ENCODE data around the gene SEPTIN11.

Gene SEPTIN11

DNA sequence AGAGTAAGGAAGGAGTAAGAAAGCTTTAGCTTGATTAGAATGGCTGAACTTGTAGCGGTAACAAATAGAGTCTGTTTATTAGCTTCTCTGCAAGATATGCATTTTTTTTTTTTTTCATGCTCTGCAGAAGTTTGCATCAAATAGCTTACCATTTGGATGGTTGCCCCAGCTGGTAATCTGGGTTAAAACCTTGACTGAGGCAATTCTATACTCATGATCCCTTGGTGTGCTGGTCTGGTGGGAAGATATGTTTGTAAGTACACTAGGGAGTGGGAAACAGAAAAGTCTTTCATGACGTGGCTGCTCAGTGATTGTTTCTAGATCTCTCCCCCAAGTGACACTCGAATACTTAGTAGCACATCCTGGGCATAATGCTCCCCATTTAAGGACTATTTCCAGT lies 32.1 kb downstream of the SEPTIN11 start:
- no peak for DNase-seq

DNA sequence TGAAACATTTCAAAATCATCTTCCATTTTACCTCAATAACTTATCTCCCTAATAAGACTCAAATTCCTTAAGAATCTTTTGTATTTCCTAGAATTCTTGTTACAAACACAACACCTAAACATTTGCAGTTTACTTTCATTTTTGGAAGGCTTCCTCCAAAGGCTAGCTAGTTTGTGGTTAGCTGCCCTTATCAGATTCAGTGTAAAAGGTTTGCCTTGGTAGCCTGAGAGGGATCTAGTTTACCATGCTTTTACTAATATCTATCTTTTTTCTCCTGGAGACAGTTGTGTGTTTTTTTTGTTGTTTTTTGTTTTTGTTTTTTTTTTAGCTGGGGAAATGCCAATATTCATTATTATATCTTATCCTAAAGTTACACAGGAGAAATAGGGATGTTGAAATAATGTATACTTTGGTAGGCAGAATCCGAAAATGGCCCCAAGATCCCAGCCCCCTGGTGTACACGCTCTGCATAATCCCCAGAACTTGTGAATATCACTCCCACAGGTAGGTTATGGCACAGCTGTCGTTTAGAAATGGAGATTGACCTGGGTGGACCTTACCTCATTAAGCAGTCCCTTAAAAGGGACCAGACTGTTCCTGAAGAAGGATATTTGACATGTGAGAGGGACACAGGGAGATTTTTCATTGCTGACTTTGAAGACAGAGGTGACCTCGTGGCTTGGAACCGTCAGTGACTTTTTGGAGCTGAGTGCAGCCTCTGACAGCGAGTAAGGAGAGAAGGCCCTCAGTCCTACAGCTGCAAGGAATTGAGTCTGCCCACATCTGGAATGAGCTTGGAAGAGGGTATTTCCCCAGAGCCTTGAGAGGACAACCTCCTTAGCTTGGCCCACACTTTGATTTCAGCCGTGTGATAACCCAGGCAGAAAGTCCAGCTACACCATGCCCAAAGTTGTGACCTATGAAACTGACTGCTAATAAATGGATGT lies 33.4 kb downstream of the SEPTIN11 start:
- DNase-seq, result no peak

DNA sequence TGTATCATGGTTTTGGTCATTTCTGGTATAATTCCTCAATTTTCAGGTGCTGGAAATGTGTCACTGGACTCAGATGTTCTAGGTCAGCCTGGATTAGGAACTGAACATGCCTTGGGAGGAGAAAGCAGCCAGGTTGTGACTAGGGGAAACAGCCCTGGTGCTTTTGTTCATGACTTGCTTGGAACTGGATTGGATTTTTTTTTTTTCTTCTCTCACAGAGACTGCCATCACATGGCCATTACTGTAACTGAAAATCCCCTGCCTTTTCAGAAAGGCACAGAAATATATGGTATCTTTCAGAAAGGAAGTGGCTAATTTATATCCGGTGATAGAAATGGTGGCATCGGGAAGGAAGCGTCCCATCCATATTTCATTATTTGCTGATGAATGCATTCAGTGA lies 34.6 kb downstream of the SEPTIN11 start:
- no peak for DNase-seq

DNA sequence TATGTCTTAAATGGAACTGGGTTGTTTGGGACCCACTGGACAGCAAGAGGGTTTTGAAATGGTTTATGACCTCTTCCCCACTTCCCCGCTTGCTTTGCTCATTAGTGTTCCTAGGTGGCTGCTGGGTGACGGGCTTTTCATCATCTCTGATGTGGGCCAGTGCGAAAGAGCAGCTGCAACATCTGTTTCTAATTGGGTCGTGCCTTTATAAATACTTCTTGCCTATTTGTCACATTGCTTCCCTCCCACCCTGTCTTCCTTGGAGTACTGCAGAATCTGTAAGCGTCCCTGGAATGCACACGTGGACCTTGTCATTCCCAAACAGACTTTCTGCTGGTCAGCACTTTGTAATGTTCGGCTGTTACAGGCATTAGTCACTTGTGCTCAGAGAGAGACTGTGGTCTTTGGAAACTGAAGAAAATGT lies 35.2 kb downstream of the SEPTIN11 start:
- no peak for DNase-seq

DNA sequence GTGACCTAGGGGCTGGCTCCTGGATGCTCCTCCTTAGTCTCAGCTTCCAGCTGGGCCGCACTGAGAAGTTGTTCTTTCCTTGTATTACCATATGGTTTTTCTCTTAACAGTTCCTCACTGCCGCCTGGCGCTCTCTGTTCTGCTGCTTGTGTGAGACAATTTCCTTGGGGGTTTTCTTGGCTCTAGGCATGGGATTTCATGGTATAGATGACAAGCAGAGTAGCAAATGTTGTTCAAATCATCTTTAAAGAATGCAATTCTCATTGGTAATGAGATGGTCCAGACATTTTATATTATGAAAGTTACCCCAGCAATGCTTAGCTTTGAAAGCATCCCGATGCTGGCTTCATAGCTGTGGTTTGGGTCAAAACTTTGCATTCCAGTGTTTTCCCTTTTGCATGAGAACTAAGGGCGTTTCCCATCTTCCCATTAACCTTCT lies 37.6 kb downstream of the SEPTIN11 start:
- no peak for DNase-seq

DNA sequence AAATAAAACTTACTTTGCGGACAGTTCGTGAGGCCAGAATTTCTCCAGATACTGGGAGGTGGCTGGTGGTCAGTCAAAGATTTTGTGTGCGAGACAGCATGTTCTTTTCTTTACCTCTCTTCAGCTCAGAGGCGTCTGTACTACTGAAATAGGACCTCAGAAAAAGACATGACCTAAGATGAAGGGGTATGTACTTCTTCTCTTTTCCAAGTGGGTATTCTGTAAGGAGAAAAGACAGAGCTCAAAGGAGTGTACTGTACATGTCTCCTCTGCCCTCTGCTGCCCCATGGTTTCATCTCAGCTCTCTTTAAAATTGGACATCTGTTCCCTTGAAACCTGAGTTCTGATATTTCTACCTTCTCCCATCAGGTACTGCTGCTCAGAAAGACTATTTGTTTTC lies 38.1 kb downstream of the SEPTIN11 start:
- DNase-seq, result no peak

DNA sequence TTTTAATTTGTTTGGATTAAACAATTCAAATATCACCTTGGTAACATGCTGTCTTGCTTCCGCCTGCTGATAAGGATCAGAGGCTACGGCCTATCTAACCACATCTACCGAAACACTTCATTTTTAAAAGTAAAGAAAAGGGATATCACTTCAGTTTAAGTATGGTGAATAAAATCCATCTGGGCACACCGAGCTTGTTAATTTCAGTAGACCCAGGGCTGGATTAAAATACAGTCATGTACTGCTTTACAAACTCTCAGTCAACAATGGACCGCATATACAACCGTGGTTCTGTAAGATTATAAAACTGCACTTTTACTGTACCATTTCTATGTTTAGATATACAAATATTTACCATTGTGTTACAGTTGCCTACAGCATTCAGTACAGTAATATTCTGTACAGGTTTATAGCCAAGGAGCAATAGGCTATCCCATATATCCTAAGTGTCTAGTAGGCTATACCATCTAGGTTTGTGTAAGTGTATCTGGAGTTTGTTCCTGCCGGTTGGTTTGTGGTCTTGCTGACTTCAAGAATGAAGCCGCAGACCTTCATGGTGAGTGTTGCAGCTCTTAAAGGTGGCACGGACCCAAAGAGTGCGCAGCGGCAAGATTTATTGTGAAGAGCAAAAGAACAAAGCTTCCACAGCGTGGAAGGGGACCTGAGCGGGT lies 40.0 kb downstream of the SEPTIN11 start:
- peak; percentile 34 to 46 for DNase-seq

DNA sequence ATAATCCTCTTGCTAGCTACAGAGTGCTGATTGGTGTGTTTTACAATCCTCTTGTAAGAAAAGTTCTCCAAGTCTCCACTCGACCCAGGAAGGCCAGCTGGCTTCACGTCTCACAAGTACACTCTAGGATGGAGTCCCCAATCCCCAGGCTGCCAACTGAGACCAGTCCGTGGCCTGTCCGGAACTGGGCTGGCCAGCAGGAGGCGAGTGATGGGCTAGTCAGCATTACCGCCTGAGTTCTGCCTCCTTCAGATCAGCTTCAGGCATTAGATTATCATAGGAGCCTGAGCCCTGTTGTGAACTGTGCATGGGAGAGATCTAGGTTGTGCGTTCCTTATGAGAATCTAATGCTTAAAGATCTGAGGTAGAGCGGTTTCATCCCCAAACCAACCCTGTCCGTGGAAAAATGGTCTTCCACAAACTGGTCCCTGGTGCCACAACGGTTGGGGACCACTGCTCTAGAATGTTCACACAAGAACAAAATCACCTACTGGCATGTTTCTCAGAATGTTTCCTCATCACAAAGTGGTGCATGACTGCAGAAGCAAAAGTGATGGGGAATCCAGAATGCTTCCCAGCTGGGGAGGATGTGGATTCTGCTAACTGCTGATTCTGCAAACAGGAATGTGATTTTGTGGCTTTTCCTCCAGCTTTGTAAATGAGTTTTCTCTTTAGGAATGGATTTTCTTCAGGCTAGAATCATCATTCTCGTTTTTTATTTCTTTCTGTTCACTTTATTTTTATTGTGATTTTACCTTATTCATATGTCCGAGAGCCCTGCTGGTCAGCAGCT lies 40.9 kb downstream of the SEPTIN11 start:
- no peak for DNase-seq

DNA sequence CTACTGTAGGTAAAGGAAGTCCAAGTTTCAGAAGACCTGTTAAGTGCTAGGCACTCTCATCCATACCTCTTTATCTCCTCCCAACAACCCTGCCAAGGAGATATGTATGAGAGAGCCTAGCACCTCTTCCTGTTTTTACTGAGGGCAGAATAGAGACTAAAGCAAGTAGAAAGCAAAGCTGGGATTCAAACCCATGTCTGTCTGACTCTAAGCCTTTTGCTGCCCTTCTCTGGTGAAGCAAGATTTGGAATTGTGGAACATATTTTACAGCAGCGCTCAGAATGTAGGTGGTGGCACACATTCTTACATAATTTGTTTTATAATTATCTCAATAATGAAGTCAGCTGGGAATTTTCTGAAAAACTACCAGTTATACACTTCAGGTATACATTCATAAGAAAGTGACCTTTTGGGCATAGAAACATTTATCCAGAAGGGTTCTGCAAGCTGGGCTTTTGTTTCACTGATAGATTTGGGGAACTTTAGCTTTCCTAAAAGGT lies 41.7 kb downstream of the SEPTIN11 start:
- no peak for DNase-seq

DNA sequence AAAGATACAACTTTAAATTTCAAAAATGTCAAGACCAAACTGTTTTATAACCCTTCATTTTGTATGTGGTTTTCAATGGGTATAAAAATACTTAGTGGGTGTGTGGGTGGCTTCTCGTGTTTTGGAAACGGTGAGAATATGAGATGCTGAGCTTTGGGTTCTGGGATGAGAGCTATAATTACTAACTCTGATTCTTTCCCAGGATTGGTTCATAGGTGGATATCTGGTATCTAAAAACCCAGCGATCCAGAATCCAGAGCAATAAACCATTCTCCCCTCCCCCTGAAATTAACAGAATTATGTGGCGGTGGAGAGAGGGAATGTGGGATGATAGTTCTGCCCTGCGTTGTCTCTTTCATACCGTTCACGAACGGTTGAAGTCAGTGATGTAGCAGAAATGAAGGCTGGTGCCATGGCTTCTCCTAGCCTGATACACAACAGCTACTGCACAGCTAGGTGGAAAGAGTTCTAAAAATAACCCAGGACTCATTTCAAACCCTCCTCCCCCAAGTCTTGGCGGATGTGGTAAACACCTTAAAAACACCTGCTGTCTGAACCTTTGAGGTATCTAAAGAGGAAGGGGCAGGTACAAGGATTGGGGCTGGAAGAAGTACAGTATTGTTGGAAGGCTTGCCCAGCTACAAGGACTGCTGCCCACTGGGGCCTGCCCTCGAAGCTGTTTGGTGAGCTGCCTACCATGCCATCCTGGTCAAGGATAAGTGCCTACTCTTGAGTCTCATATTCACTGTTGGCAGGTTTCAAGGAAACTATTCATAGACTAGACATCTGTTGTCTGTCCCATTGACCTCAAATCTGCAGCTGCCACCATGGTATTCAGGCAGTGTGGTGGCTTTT lies 44.5 kb downstream of the SEPTIN11 start:
- DNase-seq, result peak; percentile 21 to 42

DNA sequence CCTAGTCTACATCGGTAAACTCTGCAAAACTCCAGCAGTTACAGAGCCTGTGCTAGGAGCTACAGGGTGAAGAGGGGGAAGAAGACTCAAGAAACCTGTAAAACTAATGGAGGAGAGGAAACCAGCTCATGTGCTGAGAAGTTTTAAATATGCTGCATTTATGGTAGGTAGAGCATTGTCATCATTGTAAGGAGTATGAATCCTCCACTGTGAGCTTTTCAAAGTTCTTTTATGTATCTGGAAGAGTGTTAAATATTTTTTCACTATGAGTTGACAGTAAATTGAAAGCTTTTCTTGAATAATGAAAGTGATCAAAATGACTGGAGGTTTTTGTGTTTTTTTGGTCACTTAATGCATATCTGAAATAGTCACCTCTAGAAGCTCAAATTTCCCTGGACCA lies 46.2 kb downstream of the SEPTIN11 start:
- no peak for DNase-seq

DNA sequence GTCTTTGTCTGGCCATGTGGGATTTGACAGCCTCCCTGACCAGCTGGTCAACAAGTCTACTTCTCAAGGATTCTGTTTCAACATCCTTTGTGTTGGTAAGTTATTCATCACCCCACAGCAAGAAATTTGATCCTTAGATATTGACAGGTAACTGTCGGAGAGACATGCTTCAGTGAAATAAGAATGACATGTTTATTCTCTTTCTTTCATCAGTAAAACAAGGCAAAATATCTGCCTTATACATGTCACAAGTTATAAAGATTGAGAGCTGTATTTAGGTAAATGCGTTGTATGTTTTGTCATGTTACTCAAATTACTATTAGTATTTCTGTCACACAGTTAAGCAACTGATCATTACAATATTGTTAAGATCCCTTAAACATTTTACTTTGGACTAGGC lies 46.9 kb downstream of the SEPTIN11 start:
- no peak for DNase-seq

DNA sequence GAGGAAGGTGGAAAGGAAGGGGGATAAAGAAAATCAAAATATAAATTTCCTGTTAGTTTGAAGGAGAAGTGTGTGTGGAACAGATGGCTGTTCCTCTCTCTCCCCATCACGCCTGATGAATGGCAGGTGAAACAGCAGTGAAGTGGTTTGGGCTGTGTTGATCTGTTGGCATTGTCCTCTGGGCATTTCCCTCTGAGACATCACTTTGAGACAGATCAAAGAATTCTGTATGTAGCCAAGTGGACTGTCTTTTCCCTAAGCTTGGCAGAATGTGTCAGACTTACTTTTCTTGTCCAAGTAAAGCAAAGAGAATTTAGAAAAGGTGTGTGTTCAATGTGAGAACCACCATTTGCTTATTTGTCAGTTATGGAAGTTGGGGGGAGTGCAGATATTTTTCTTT lies 47.5 kb downstream of the SEPTIN11 start:
- no peak for DNase-seq

DNA sequence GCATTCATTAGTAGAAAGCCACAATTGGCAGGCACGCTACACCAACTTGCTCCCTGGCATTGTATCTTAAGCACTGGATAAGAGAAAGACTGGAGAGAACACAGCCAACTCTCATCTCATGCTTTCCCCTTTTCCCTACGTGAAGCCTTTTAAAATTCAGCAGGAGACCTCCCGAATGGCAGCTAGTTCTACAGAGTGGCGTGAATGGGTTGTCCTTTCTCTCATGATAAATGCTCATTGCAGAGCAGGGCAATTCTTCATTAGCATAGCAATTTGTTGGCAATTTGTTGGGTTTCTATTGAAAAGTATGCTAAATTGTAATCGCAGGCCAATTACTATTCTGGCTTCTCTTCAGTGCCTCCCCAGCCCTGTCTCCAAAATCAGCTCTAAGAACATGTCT lies 48.0 kb downstream of the SEPTIN11 start:
- DNase-seq, result no peak

DNA sequence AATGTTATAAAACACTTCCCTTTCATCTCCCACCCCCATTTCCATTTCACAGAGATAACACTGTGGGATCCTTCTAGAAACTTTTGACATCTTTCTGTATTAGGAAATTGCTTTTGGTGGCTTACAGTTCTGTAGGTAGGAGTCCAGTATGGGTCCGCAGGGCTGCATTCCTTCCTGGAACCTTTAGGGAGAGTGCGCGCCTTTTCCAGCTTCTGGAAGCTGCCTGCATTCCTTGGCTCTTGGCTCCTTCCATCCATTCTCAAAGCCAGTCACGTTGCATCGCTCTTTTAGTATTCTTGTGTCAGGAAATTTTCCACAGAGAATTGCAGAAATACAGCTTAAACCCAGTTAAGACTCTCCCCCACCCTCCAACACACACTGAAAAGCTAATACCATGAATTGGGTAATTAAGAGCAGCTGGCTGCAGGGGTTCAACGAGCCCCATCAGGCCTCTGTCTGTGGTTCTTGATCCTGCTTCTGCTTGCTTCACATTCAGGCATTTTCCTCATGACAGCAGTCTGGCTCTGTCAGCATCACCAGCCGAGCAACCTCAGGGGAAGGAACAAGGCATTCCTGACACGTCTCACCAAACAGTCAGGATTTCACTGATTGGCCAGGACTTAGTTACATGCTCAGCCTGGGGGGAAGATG lies 48.8 kb downstream of the SEPTIN11 start:
- DNase-seq, result no peak

All from activated CD4-positive, alpha-beta T cell treated with anti-CD3 and anti-CD28 coated beads, Interleukin-2, amount 50 U/mL, for 48 hours (primary cell).